ENCODE data around the gene CASR.

DNA sequence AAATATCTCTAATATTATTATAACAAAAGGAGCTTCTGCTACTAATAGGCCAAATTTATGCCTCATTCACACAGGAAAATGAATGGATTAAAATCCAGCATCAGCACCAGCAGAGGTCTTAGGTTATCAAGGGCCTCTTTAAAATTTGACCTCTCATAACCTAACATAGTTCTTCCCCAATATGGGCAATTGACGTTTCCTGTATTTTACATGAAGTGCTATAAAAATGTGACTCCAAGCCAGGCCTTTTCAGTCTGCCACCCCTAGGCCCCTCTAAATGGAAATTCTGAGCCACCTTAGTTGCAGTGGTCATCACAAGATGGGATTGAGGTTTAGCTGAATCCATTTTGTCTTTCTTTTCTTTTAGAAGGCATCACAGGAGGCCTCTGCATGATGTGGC is 70.1 kb downstream of the CASR start:
- TF ChIP-seq CTCF (conservative IDR thresholded peaks at IDR 0.05; ENCODE audit: low read length) (no peak), EZH2phosphoT487 (IDR thresholded peaks at IDR 0.05; ENCODE audit: borderline replicate concordance, low read depth, low read length) (no peak)
